Prostate gland (tissue), 2 donors: ENCODE data around the gene DUSP16.
"Not testable (repeated sequence)": the region's sequence is repeated elsewhere in the genome, so short reads cannot be mapped to it uniquely, and the experiment has no call there.

Experiments
- CTCF ChIP-seq, 4 experiments: fragments of 200-600 bp in 2 of 4; fragments of 450-650 bp in 2 of 4; sonication (generic) in 2 of 4; IDR thresholded peaks; 1 replicate in 3 of 4; 2 replicates in 1 of 4; pipeline ENCODE4 v1.5.1; 2016 to 2019; ENCODE audit warnings: antibody characterized with exemption in 4 of 4, mild to moderate bottlenecking in 2 of 4, moderate library complexity in 2 of 4
- POLR2A ChIP-seq: fragments of 450-650 bp; IDR thresholded peaks from one replicate; pipeline ENCODE4 v1.6.1; 2016; ENCODE audit warnings: antibody characterized with exemption, mild to moderate bottlenecking

- not testable (repeated sequence) for TF ChIP-seq CTCF (IDR thresholded peaks at IDR 0.05); POLR2A
Observed at GRCh38 chr12:12595929-12596328, 33.3 kb upstream of the DUSP16 start.
